Measurements from ENCODE around the gene CLDN15. TPM values are rescaled to one million over a fixed set of nuclear protein-coding genes. Genes with fewer than 3 reads are reported as not detected.

Gene CLDN15
- total RNA-seq, 2 experiments from 2014 or later: 12.6 to 15.2 TPM

GRCh38 chr7:101235050-101235449, 2.6 kb downstream of the CLDN15 start:
- Mint-ChIP-seq H3K4me1 (ENCODE audit: low read depth) (peaks cover 5% of the 10 kb centered on the region), H3K9me3 (no peaks in the 10 kb centered on the region), H3K4me3 (no peak overlapping the region), H3K36me3 (ENCODE audit: low read depth) (peaks cover 16% of the 10 kb centered on the region), H3K27me3 (no peaks in the 10 kb centered on the region), H3K27ac (no peak overlapping the region)
- ChIA-PET POLR2A (interaction anchor here (0.9 to 1.5 kb wide), 2 partner anchors 9 to 18 kb away, joined by 3 to 5 read pairs; partner anchors contain the start of gene PLOD3), CTCF (interaction anchor here (1.1 to 2.0 kb wide), 3 partner anchors 9 to 48 kb away, joined by 3 to 7 read pairs (median 5); partner anchors contain the start of gene PLOD3)
- peaks cover 37% of the 10 kb centered on the region for H3K36me3 ChIP-seq (ENCODE audit: insufficient read depth, low read length)
- no peak for ATAC-seq (ENCODE audit: poor library complexity)
- no peaks in the 10 kb centered on the region for H3K27me3 ChIP-seq (ENCODE audit: control insufficient read depth in 1 of 2, insufficient read depth in 2 of 2, low read length in 2 of 2)
- no peak overlapping the region for H3K27ac ChIP-seq (ENCODE audit: low read depth in 1 of 2, low read length in 2 of 2)
- no peaks in the 10 kb centered on the region for H3K9me3 ChIP-seq (ENCODE audit: control insufficient read depth in 1 of 2, insufficient read depth in 1 of 2, low read length in 2 of 2)
- H3K4me3 ChIP-seq (ENCODE audit: low read length): no peak overlapping the region
- peaks cover 3% of the 10 kb centered on the region for H3K4me1 ChIP-seq (ENCODE audit: insufficient read depth, low read length)
- intact Hi-C loops (cut with DNase I, micrococcal nuclease): no loop called here
- no peak for DNase-seq
- TF ChIP-seq CTCF (IDR thresholded peaks at IDR 0.05): no peak

- Mint-ChIP-seq H3K9me3 (no peaks in the 10 kb centered on the region), H3K36me3 (ENCODE audit: low read depth) (peaks cover 13% of the 10 kb centered on the region), H3K4me3 (no peak overlapping the region), H3K27ac (no peak overlapping the region), H3K27me3 (no peaks in the 10 kb centered on the region), H3K4me1 (ENCODE audit: low read depth) (peaks cover 5% of the 10 kb centered on the region)
- H3K27me3 ChIP-seq (ENCODE audit: control insufficient read depth in 1 of 2, insufficient read depth in 2 of 2, low read length in 2 of 2): no peaks in the 10 kb centered on the region
- ChIA-PET POLR2A (interaction anchor here (0.9 to 1.5 kb wide), 2 partner anchors 9 to 17 kb away, joined by 3 to 5 read pairs; partner anchors contain the start of gene PLOD3), CTCF (interaction anchor here (1.1 to 2.0 kb wide), 3 partner anchors 9 to 48 kb away, joined by 3 to 7 read pairs (median 5); partner anchors contain the start of gene PLOD3)
- H3K9me3 ChIP-seq (ENCODE audit: control insufficient read depth in 1 of 2, insufficient read depth in 1 of 2, low read length in 2 of 2): no peaks in the 10 kb centered on the region
- H3K4me3 ChIP-seq (ENCODE audit: low read length): no peak overlapping the region
- DNase-seq (no peak), ATAC-seq (ENCODE audit: poor library complexity) (no peak)
- peaks cover 3% of the 10 kb centered on the region for H3K4me1 ChIP-seq (ENCODE audit: insufficient read depth, low read length)
- no peak for TF ChIP-seq CTCF (IDR thresholded peaks at IDR 0.05)
- intact Hi-C loops (cut with DNase I, micrococcal nuclease): no loop called here
- H3K36me3 ChIP-seq (ENCODE audit: insufficient read depth, low read length): peaks cover 33% of the 10 kb centered on the region
- no peak overlapping the region for H3K27ac ChIP-seq (ENCODE audit: low read depth in 1 of 2, low read length in 2 of 2)
These were observed 3.0 kb downstream of the CLDN15 start for GRCh38 chr7:101234636-101235035.

GRCh38 chr7:101233907-101234547, 3.6 kb downstream of the CLDN15 start:
- POLR2A ChIA-PET: interaction anchor here (1.5 kb wide), 1 partner anchor 10 kb away, joined by 5 read pairs; no protein-coding TSS in a partner anchor

More at GRCh38 chr7:101233907-101234547, 3.6 kb downstream of the CLDN15 start:
- no peaks in the 10 kb centered on the region for H3K27me3 ChIP-seq (ENCODE audit: control insufficient read depth in 1 of 2, insufficient read depth in 2 of 2, low read length in 2 of 2)
- no peaks in the 10 kb centered on the region for H3K9me3 ChIP-seq (ENCODE audit: control insufficient read depth in 1 of 2, insufficient read depth in 1 of 2, low read length in 2 of 2)
- Mint-ChIP-seq H3K4me1 (ENCODE audit: low read depth) (peaks cover 5% of the 10 kb centered on the region), H3K27ac (no peak overlapping the region), H3K9me3 (no peaks in the 10 kb centered on the region), H3K36me3 (ENCODE audit: low read depth) (peaks cover 17% of the 10 kb centered on the region), H3K4me3 (no peak overlapping the region), H3K27me3 (no peaks in the 10 kb centered on the region)
- TF ChIP-seq CTCF (IDR thresholded peaks at IDR 0.05): no peak
- H3K36me3 ChIP-seq (ENCODE audit: insufficient read depth, low read length): peaks cover 27% of the 10 kb centered on the region
- intact Hi-C loops (cut with DNase I, micrococcal nuclease): no loop called here
- H3K4me3 ChIP-seq (ENCODE audit: low read length): no peak overlapping the region
- H3K4me1 ChIP-seq (ENCODE audit: insufficient read depth, low read length): peaks cover under 1% of the 10 kb centered on the region
- ATAC-seq (ENCODE audit: poor library complexity) (no peak), DNase-seq (no peak)
- H3K27ac ChIP-seq (ENCODE audit: low read depth in 1 of 2, low read length in 2 of 2): no peak overlapping the region
- CTCF ChIA-PET: interaction anchor here (1.6 to 2.0 kb wide), 2 partner anchors 10 to 49 kb away, joined by 5 to 7 read pairs; no protein-coding TSS in a partner anchor

All from CD4-positive, alpha-beta T cell (primary cell).